Heart left ventricle (tissue), 13 donors: ENCODE measurements around the gene MEGF11.

Experiments used
- CTCF ChIP-seq, 12 donors: fragments of 200-600 bp; sonication (generic) in 4 of 12; IDR thresholded peaks; one replicate each; pipeline versions ENCODE4 v1.5.0 to v1.8.0; 2018 to 2022; ENCODE audit warnings: antibody characterized with exemption in 12 of 12, mild to moderate bottlenecking in 5 of 12
- POLR2A ChIP-seq, 2 donors: fragments of 450-650 bp; IDR thresholded peaks; one replicate each; pipeline ENCODE4 v1.6.1; 2017; ENCODE audit warnings: antibody characterized with exemption in 2 of 2, mild to moderate bottlenecking in 2 of 2, moderate library complexity in 2 of 2
- donor health status: ischemic (EF 13 %, LVEDD 7.1; RV severe dilation, severe dysfunction).
- donor health status: DM: no; HTN: yes; CAD: no.
- donor health status: DM: no; HTN: no; CAD: no.
- donor health status: ischemic (EF 25% LVEDD 6.9; RV normal size, moderate dysfunction).
- donor health status: ischemic (EF 25% LVEDD 5.7; RV mildly dilated, moderate dysfunction).
- donor health status: ischemic (EF 35%, LVEDD 5.7; RV mildly dilated, moderate dysfunction).
- donor health status: nonischemic (EF 11% LVEDD 7.7; RV severe dilation, severe dysfunction).
- donor health status: DM: yes; HTN: yes; CAD: no.
- donor health status: PGD.
- donor health status: ischemic (EF 29% LVEDD 5.4; RV normal size, mild dysfunction).
- donor health status: nonischemic (EF 23%, LVEDD 6.1; RV moderate dilation, normal function).

- no peak for TF ChIP-seq CTCF (IDR thresholded peaks at IDR 0.05)
- no peak for TF ChIP-seq POLR2A (IDR thresholded peaks at IDR 0.05)
Observed at GRCh38 chr15:65918357-65918920, 335.1 kb downstream of the MEGF11 start.
